ENCODE results near the gene SUCO. TPM values are rescaled to one million over a fixed set of nuclear protein-coding genes. Genes with fewer than 3 reads are reported as not detected.

Gene SUCO
- total and polyA plus RNA-seq, 2 experiments from 2014 or later, result 18.0 to 49.8 TPM

DNA sequence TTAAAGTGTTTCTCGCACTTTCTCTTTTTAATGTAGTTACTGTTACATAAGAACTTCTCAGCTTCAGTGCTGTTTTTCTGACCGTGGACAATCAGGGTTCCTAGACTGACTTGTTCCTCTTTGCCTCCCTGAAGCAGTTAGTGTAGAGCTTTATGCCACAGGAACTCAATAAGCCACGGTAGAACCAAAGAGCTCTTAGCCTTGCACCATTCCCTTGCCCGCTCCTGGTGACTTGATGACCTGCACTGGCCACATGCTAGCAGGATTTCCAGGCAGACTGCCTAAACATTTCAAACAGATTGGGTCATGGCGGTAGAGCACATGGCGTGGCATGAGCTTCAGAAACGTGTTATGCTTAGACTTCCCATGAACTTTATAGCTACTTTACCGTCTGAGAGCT, 107.2 kb downstream of the SUCO start (continued):
- TF ChIP-seq, protein P1, sequence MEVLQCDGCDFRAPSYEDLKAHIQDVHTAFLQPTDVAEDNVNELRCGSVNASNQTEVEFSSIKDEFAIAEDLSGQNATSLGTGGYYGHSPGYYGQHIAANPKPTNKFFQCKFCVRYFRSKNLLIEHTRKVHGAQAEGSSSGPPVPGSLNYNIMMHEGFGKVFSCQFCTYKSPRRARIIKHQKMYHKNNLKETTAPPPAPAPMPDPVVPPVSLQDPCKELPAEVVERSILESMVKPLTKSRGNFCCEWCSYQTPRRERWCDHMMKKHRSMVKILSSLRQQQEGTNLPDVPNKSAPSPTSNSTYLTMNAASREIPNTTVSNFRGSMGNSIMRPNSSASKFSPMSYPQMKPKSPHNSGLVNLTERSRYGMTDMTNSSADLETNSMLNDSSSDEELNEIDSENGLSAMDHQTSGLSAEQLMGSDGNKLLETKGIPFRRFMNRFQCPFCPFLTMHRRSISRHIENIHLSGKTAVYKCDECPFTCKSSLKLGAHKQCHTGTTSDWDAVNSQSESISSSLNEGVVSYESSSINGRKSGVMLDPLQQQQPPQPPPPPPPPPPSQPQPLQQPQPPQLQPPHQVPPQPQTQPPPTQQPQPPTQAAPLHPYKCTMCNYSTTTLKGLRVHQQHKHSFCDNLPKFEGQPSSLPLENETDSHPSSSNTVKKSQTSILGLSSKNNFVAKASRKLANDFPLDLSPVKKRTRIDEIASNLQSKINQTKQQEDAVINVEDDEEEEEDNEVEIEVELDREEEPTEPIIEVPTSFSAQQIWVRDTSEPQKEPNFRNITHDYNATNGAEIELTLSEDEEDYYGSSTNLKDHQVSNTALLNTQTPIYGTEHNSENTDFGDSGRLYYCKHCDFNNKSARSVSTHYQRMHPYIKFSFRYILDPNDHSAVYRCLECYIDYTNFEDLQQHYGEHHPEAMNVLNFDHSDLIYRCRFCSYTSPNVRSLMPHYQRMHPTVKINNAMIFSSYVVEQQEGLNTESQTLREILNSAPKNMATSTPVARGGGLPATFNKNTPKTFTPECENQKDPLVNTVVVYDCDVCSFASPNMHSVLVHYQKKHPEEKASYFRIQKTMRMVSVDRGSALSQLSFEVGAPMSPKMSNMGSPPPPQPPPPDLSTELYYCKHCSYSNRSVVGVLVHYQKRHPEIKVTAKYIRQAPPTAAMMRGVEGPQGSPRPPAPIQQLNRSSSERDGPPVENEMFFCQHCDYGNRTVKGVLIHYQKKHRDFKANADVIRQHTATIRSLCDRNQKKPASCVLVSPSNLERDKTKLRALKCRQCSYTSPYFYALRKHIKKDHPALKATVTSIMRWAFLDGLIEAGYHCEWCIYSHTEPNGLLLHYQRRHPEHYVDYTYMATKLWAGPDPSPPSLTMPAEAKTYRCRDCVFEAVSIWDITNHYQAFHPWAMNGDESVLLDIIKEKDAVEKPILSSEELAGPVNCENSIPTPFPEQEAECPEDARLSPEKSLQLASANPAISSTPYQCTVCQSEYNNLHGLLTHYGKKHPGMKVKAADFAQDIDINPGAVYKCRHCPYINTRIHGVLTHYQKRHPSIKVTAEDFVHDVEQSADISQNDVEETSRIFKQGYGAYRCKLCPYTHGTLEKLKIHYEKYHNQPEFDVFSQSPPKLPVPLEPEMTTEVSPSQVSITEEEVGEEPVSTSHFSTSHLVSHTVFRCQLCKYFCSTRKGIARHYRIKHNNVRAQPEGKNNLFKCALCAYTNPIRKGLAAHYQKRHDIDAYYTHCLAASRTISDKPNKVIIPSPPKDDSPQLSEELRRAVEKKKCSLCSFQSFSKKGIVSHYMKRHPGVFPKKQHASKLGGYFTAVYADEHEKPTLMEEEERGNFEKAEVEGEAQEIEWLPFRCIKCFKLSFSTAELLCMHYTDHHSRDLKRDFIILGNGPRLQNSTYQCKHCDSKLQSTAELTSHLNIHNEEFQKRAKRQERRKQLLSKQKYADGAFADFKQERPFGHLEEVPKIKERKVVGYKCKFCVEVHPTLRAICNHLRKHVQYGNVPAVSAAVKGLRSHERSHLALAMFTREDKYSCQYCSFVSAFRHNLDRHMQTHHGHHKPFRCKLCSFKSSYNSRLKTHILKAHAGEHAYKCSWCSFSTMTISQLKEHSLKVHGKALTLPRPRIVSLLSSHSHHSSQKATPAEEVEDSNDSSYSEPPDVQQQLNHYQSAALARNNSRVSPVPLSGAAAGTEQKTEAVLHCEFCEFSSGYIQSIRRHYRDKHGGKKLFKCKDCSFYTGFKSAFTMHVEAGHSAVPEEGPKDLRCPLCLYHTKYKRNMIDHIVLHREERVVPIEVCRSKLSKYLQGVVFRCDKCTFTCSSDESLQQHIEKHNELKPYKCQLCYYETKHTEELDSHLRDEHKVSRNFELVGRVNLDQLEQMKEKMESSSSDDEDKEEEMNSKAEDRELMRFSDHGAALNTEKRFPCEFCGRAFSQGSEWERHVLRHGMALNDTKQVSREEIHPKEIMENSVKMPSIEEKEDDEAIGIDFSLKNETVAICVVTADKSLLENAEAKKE (CRISPR knock-in tag; IDR thresholded peaks at IDR 0.05), result no peak
- TF ChIP-seq, protein P2, sequence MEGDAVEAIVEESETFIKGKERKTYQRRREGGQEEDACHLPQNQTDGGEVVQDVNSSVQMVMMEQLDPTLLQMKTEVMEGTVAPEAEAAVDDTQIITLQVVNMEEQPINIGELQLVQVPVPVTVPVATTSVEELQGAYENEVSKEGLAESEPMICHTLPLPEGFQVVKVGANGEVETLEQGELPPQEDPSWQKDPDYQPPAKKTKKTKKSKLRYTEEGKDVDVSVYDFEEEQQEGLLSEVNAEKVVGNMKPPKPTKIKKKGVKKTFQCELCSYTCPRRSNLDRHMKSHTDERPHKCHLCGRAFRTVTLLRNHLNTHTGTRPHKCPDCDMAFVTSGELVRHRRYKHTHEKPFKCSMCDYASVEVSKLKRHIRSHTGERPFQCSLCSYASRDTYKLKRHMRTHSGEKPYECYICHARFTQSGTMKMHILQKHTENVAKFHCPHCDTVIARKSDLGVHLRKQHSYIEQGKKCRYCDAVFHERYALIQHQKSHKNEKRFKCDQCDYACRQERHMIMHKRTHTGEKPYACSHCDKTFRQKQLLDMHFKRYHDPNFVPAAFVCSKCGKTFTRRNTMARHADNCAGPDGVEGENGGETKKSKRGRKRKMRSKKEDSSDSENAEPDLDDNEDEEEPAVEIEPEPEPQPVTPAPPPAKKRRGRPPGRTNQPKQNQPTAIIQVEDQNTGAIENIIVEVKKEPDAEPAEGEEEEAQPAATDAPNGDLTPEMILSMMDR (conservative IDR thresholded peaks at IDR 0.05; ENCODE audit: low read depth in 2 of 2), result no peak
- TF ChIP-seq CREB1 (CRISPR knock-in tag; IDR thresholded peaks at IDR 0.05; ENCODE audit: low read depth) (no peak), ZNF114 (CRISPR knock-in tag; IDR thresholded peaks at IDR 0.05) (no peak)

DNA sequence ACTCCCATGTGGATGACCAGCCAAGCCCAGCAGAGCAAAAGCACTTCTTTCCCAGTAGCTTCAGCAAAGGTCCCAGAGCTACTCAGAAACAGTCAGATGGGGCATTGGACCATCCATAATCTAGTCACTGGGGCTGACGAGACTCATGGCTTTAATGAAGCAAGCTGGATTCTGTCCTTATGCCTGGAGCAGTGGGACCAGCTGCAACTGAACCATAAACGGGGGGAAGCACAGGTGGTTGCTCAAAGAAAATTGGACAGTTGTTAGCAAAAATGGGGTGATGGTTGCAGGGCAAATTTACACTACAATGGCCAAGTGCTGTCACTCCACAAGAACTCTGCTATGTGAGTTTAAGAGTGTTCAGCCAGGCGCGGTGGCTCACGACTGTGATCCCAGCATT, 108.5 kb downstream of the SUCO start:
- Histone ChIP-seq H3K79me2 (replicated peaks; ENCODE audit: insufficient read depth) (no peaks in the 10 kb centered on the region), H2AFZ (no peak overlapping the region), H4K20me1 (replicated peaks; ENCODE audit: insufficient read depth) (no peaks in the 10 kb centered on the region), H3K27ac (ENCODE audit: low read depth) (no peak overlapping the region), H3K4me1 (ENCODE audit: insufficient read depth) (no peaks in the 10 kb centered on the region), H3K36me3 (ENCODE audit: insufficient read depth) (no peaks in the 10 kb centered on the region), H3K4me3 (no peak overlapping the region), H3K4me2 (no peak overlapping the region), H3K9me2 (ENCODE audit: insufficient read depth) (no peaks in the 10 kb centered on the region; the same call in 1 of the 2 replicates), H3K27me3 (ENCODE audit: insufficient read depth) (no peaks in the 10 kb centered on the region), H3F3A (replicated peaks; ENCODE audit: low read depth) (no peaks in the 10 kb centered on the region)
- Mint-ChIP-seq H3K4me1 (peaks cover 11% of the 10 kb centered on the region), H3K4me3 (no peak overlapping the region), H3K27ac (no peak overlapping the region), H3K27me3 (ENCODE audit: insufficient read depth, low read depth, poor library complexity) (no peaks in the 10 kb centered on the region), H3K9me3 (no peaks in the 10 kb centered on the region), H3K36me3 (ENCODE audit: low read depth) (no peaks in the 10 kb centered on the region)
- ATAC-seq (no peak), DNase-seq (ENCODE audit: low spot score) (no peak)
- TF ChIP-seq ZNF114 (CRISPR knock-in tag; IDR thresholded peaks at IDR 0.05) (no peak), EZH2phosphoT487 (IDR thresholded peaks at IDR 0.05; ENCODE audit: unreplicated experiment) (no peak), ZNF331 (CRISPR knock-in tag; IDR thresholded peaks at IDR 0.05; ENCODE audit: low read depth) (no peak), NANOG (IDR thresholded peaks at IDR 0.05; ENCODE audit: borderline replicate concordance) (no peak)
- TF ChIP-seq, protein P1 (CRISPR knock-in tag; IDR thresholded peaks at IDR 0.05), result no peak
